Measurements from ENCODE around the gene NXPE4. TPM values are rescaled to one million over a fixed set of nuclear protein-coding genes. Genes with fewer than 3 reads are reported as not detected.
"Not testable (repeated sequence)": the region's sequence is repeated elsewhere in the genome, so short reads cannot be mapped to it uniquely, and the experiment has no call there.

The NXPE4 gene
- total RNA-seq, 1 experiment from 2014 or later: not detected

DNA sequence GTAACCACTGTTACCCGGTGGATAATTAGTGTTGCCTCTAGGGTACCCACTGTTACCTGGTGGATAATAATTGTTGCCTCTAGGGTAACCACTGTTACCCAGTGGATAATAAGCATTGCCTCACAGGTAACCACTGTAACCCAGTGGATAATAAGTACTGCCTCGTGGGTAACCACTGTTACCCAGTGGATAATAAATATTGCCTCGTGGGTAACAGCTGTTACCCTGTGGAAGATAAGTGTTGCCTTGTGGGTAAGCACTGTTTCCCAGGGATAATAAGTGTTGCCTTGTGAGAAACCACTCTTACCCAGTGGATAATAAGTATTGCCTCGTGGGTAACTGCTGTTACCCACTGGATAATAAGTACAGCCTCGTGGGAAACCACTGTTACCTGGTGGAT lies 9.3 kb upstream of the NXPE4 start:
- Histone ChIP-seq H3K36me3 (replicated peaks; ENCODE audit: control insufficient read depth, insufficient read depth, low read length) (no peaks in the 10 kb centered on the region), H3K27me3 (ENCODE audit: control insufficient read depth, insufficient read depth, low read length) (no peaks in the 10 kb centered on the region), H3K4me3 (ENCODE audit: insufficient read depth, low read depth, low read length) (no peak overlapping the region)
- no peak for DNase-seq

DNA sequence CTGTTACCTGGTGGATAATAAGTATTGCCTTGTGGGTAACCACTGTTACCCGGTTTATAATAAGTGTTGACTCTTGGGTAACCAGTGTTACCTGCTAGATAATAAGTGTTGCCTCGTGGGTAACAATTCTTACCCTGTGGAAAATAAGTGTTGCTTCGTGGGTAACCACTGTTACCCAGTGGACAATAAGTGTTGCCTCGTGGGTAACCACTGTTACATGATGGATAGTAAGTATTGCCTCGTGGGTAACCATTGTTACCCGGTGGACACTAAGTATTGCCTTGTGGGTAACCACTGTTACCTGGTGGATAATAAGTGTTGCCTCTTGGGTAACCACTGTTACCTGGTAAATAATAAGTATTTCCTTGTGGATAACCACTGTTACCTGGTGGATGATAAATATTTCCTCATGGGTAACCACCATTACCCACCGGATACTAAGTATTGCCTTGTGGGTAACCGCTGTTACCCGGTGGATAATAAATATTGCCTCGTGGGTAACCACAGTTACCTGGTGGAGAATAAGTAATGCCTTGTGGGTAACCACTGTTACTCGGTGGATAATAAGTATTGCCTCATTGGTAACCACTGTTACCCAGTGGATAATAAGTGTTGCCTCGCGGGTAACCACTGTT lies 8.7 kb upstream of the NXPE4 start:
- no peaks in the 10 kb centered on the region for H3K36me3 ChIP-seq (replicated peaks; ENCODE audit: control insufficient read depth, insufficient read depth, low read length)
- H3K4me3 ChIP-seq (ENCODE audit: insufficient read depth, low read depth, low read length): no peak overlapping the region
- no peaks in the 10 kb centered on the region for H3K27me3 ChIP-seq (ENCODE audit: control insufficient read depth, insufficient read depth, low read length)
- DNase-seq: no peak

DNA sequence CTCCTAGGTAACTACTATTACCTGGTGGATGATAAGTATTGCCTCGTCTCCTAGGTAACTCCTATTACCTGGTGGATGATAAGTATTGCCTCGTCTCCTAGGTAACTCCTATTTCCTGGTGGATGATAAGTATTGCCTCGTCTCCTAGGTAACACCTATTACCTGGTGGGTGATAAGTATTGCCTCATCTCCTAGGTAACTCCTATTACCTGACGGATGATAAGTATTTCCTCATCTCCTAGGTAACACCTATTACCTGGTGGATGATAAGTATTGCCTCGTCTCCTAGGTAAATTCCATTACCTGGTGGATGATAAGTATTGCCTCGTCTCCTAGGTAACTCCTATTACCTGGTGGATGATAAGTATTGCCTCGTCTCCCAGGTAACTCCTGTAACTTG lies 7.6 kb upstream of the NXPE4 start:
- H3K27me3 ChIP-seq (ENCODE audit: control insufficient read depth, insufficient read depth, low read length); H3K4me3 ChIP-seq (ENCODE audit: insufficient read depth, low read depth, low read length); H3K36me3 ChIP-seq (replicated peaks; ENCODE audit: control insufficient read depth, insufficient read depth, low read length); DNase-seq: not testable (repeated sequence)

DNA sequence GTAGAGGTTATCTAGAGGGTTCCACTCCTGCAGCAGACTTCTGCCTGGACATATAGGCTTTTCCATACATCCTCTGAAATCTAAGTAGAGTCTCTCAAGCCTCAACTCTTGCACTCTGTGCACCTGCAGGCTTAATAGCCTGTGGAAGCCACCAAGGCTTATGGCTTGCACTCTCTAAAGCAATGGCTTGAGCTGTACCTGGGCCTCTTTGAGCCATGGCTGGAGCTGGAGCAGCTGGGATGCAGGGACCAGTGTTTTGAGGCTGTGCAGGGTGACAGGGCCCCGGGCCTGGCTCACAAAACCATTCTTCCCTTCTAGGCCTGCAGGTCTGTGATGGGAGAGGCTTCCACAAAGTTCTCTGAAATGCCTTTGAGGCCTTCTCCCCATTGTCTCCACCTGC lies 2.9 kb upstream of the NXPE4 start:
- H3K4me3 ChIP-seq (ENCODE audit: insufficient read depth, low read depth, low read length): no peak overlapping the region
- no peaks in the 10 kb centered on the region for H3K27me3 ChIP-seq (ENCODE audit: control insufficient read depth, insufficient read depth, low read length)
- H3K36me3 ChIP-seq (replicated peaks; ENCODE audit: control insufficient read depth, insufficient read depth, low read length): no peaks in the 10 kb centered on the region
- no peak for DNase-seq

DNA sequence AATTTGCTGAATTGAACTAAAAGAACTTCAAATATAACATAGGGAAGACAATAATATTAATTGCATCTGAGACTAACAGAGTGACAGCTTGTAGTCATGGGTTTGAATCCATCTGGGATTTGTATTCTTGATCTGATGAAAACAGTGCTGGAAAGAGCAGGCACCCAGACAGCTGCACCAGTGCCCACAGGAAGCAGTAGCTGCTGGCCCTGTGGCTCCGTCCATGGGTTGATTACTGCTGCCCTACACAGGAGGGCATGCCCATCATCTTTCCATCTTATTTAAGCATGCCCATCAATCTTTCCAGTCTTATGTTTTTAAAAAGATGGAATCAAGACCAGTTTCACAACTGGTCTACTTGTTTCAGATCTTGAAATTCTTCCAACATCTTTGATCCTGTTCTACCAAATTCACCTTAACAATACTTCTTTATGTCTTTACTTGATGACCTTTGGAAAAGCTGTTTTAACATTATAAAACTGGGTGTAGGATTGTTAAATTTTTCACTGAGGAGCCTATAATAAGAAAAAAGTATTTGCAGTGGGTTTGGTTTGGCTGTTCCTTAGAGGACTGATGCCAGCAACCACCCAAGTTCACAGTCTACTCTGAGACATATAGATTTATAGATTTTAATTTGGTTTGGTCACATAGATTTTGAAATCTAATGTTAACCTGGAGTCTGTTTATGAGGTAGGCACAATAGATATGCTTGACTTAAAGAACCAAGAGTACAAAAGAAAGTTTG lies 761 bp upstream of the NXPE4 start:
- no peaks in the 10 kb centered on the region for H3K27me3 ChIP-seq (ENCODE audit: control insufficient read depth, insufficient read depth, low read length)
- DNase-seq: no peak

DNA sequence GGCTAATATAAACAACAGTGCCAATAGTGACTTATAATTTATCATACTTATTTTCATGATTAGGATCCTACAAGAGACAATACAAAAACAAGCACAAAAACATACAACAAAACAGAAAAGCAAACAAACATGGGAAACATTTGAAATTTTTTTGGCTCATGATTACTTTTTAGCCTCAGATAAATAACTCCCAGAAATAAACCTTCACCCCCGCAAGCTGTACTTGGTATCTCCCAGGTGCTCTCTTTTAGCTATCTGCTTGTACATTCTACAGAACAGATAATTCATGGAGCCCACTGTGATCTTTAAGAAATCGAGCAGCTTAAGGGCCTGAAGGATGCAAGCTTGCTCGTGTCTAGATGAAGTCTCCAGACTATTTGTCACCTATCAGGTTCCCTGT lies 883 bp downstream of the NXPE4 start:
- no peak for DNase-seq
- Histone ChIP-seq H3K27me3 (ENCODE audit: control insufficient read depth, insufficient read depth, low read length) (no peaks in the 10 kb centered on the region), H3K36me3 (replicated peaks; ENCODE audit: control insufficient read depth, insufficient read depth, low read length) (no peaks in the 10 kb centered on the region), H3K4me3 (ENCODE audit: insufficient read depth, low read depth, low read length) (no peak overlapping the region)

More for the DNA sequence above, 761 bp upstream of the NXPE4 start:
- no peaks in the 10 kb centered on the region for H3K36me3 ChIP-seq (replicated peaks; ENCODE audit: control insufficient read depth, insufficient read depth, low read length)
- H3K4me3 ChIP-seq (ENCODE audit: insufficient read depth, low read depth, low read length): no peak overlapping the region

DNA sequence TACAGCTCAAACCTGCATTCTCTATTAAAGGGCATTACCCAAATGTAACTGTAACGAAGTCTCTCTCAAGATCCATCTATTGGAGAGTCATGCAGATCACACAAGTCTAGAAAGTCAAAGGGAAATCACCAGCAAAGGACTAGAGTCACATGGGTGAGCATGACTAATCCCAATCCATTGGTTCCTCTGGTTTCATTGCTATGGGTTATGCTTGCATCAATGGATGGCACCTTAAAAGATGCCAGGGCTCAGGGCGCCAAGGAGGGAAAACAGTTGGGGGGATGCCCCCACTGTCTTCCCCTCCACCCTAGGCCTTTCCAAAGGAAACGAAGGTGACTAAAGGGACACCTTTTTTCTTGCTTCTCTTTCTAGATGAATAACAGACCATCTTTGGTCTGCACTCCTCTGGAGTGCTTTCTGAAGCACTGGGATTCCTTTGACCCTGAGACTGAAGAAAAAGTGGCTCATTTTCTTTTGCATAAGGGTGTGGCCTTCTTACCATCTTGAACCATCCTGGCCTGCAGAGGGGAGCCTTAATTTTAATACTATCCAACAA lies 8.1 kb downstream of the NXPE4 start:
- Histone ChIP-seq H3K27me3 (ENCODE audit: control insufficient read depth, insufficient read depth, low read length) (no peaks in the 10 kb centered on the region), H3K36me3 (replicated peaks; ENCODE audit: control insufficient read depth, insufficient read depth, low read length) (no peaks in the 10 kb centered on the region), H3K4me3 (ENCODE audit: insufficient read depth, low read depth, low read length) (no peak overlapping the region)
- no peak for DNase-seq

DNA sequence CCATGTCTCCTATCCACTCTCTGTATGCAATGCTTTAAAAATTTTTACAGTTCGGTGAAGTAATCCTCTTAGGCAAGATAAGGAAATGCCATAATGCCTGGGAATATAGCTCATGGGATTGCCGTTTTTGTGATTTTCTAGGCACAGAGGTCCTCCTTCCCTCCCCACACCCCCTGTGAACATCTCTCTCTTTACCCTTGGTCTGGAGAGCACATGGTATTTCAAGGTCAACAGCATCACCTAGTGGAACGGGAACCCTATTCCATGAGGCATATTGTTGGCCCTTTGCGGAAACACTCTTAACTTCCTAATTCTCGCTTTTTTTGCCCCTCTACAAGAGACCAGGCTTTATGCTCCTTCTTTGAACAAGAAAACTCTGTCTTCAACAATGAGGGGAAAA lies 8.8 kb downstream of the NXPE4 start:
- Histone ChIP-seq H3K27me3 (ENCODE audit: control insufficient read depth, insufficient read depth, low read length) (no peaks in the 10 kb centered on the region), H3K36me3 (replicated peaks; ENCODE audit: control insufficient read depth, insufficient read depth, low read length) (no peaks in the 10 kb centered on the region), H3K4me3 (ENCODE audit: insufficient read depth, low read depth, low read length) (no peak overlapping the region)
- no peak for DNase-seq

DNA sequence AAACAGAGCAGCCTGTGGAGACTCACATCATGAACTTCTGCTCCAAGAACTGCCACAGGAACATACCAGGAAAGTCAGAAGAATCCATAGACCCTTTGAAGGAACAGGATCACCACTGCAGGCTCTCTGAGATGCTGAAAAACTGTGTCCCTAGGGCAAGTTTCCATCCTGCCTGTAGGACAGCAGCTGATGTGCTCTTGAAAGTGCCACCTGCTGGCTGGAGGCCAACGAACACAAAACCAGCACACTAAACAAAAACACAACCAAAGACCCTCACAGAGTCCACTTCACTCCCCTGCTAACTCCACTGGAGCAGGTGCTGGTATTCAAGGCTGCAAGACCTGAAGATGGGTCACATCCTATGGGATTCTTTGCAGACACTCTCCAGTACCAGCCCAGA lies 23.9 kb downstream of the NXPE4 start:
- no peaks in the 10 kb centered on the region for H3K27me3 ChIP-seq (ENCODE audit: control insufficient read depth, insufficient read depth, low read length)
- H3K4me3 ChIP-seq (ENCODE audit: insufficient read depth, low read depth, low read length): no peak overlapping the region
- DNase-seq: no peak

DNA sequence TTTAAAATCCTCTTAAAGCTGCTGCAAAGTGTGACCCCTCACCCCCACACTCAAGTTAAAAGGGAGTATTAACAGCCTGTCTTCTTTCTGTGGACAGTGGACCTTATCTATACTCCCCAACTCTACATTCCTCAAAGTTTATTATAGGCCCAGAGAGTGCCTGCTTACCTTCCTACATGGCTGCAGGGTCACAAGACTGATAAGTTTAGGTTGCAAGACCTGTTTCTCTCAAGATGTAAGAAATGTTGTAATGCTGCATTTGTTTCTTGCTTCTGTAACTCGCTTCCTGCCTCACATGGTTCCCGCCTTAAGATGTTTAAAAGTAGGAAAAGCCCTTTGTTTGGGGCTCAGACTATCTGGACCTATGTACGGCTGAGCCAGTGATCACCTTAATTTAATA lies 25.8 kb downstream of the NXPE4 start:
- DNase-seq: no peak
- Histone ChIP-seq H3K4me3 (ENCODE audit: insufficient read depth, low read depth, low read length) (no peak overlapping the region), H3K36me3 (replicated peaks; ENCODE audit: control insufficient read depth, insufficient read depth, low read length) (no peaks in the 10 kb centered on the region), H3K27me3 (ENCODE audit: control insufficient read depth, insufficient read depth, low read length) (no peaks in the 10 kb centered on the region)

More for the DNA sequence above, 23.9 kb downstream of the NXPE4 start:
- no peaks in the 10 kb centered on the region for H3K36me3 ChIP-seq (replicated peaks; ENCODE audit: control insufficient read depth, insufficient read depth, low read length)

DNA sequence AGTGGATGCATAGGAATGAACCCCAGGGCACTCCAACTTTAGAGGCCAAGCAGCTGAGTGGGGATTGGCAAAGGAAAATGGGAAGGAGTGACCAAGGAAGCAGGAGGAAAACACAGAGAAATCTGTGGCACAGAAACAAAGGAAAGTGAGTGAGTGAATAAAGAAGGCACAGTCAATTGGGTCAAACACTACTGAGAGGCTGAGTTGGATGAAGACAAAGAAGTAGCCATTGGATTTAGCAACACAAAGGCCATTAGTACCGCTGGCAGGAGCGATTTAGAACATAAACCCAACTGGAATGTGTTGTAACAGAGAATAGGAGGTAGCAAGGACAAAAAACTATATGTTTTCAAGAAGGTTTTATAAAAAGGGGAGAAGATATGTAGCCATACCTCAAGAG lies 29.3 kb downstream of the NXPE4 start:
- H3K36me3 ChIP-seq (replicated peaks; ENCODE audit: control insufficient read depth, insufficient read depth, low read length): no peaks in the 10 kb centered on the region
- DNase-seq: no peak
- H3K4me3 ChIP-seq (ENCODE audit: insufficient read depth, low read depth, low read length): no peak overlapping the region
- H3K27me3 ChIP-seq (ENCODE audit: control insufficient read depth, insufficient read depth, low read length): no peaks in the 10 kb centered on the region

DNA sequence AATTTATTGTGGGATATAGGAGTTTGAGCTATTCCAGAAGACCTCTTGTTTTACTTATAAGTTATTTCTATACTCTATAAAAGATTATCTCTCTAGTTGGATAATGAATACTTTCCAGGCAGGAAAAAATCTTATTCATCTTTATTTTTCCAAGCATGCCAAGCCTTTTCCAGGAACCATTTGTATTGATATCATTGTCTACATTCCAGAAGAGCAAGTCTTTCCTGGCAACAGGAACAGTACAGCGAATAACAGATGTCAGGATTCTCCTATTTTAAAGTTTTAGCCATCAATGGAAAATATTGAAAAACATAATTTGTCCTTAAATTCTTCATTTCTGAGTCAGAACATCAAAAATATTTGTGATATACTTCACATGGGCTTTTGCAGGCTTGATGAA lies 30.8 kb downstream of the NXPE4 start:
- Histone ChIP-seq H3K4me3 (ENCODE audit: insufficient read depth, low read depth, low read length) (no peak overlapping the region), H3K36me3 (replicated peaks; ENCODE audit: control insufficient read depth, insufficient read depth, low read length) (no peaks in the 10 kb centered on the region), H3K27me3 (ENCODE audit: control insufficient read depth, insufficient read depth, low read length) (no peaks in the 10 kb centered on the region)
- DNase-seq: no peak

DNA sequence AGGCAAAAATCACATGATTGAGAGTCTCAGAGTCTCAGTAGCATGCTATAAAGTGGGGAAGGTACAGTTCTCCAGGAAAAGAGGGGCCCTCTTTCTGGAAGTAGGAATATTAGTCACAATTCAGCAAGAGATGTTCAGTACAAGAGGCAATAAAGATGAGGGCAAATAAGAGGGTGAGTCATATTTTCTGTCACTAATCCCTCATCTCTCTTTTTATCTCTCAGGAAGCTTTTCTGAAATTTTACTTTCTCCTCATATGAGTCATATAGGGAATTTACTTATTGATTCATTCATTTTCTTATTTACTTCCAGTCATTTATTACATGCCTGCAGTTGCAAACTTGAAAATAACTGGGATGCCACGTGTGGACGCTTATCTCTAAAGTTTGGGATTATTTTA lies 32.5 kb downstream of the NXPE4 start:
- Histone ChIP-seq H3K36me3 (replicated peaks; ENCODE audit: control insufficient read depth, insufficient read depth, low read length) (no peaks in the 10 kb centered on the region), H3K27me3 (ENCODE audit: control insufficient read depth, insufficient read depth, low read length) (no peaks in the 10 kb centered on the region), H3K4me3 (ENCODE audit: insufficient read depth, low read depth, low read length) (no peak overlapping the region)
- no peak for DNase-seq

DNA sequence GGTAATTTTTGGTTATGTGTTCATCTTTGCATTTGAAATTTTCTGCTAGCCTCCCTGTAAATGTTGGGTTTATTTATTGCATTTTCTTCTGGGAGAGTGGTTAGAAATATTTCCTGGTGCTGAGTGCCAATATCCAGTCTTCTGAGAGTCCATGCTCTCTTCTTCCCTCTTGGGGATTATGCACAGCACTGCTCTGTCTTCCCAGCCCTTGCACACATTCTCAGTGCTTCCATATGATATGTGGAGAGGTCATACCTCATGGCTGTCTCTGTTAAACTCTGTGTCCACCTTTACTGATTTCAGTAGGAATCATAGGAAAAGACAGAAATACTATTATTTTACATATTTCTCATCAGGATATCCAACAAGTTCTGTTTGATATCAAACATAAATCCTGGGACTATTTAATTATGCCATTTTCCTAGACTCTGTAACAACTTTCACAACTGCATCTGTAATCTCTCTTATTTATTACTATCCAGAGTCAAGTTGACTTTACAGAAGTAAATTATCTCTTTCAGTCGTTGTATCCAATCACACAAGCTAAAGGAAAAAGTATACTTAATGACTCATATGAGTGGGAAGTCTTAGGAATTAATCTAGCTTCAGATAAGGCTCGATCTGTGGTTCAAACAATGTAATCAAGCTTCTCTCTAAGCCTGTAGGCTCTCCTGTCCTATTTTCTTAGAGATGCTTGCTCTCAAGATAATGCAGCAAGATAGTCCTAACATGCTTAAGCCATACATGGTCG lies 33.2 kb downstream of the NXPE4 start:
- Histone ChIP-seq H3K4me3 (ENCODE audit: insufficient read depth, low read depth, low read length) (no peak overlapping the region), H3K36me3 (replicated peaks; ENCODE audit: control insufficient read depth, insufficient read depth, low read length) (no peaks in the 10 kb centered on the region), H3K27me3 (ENCODE audit: control insufficient read depth, insufficient read depth, low read length) (no peaks in the 10 kb centered on the region)
- no peak for DNase-seq
